Activated effector memory CD4-positive, alpha-beta T cell treated with Interleukin-2 at 50 U/mL for 16 hours (primary cell): ENCODE results near the gene PHLDA3.
"Not testable (repeated sequence)": the region's sequence is repeated elsewhere in the genome, so short reads cannot be mapped to it uniquely, and the experiment has no call there.

Experiments used
- DNase-seq: peaks from one replicate; pipeline ENCODE4 v3.0.0-alpha.2; 2020

Gene PHLDA3

GRCh38 chr1:201503397-201504176, 34.6 kb upstream of the PHLDA3 start:
- no peak for DNase-seq

- no peak for DNase-seq
Measured at GRCh38 chr1:201502511-201502857, 33.5 kb upstream of the PHLDA3 start.

- no peak for DNase-seq
Measured at GRCh38 chr1:201501812-201502510, 33.0 kb upstream of the PHLDA3 start.

- no peak for DNase-seq
Measured at GRCh38 chr1:201501144-201501543, 32.2 kb upstream of the PHLDA3 start.

- DNase-seq, result no peak
Measured at GRCh38 chr1:201500670-201501120, 31.7 kb upstream of the PHLDA3 start.

GRCh38 chr1:201499795-201500669, 31.0 kb upstream of the PHLDA3 start:
- no peak for DNase-seq

GRCh38 chr1:201499191-201499590, 30.2 kb upstream of the PHLDA3 start:
- no peak for DNase-seq

GRCh38 chr1:201498621-201499020, 29.6 kb upstream of the PHLDA3 start:
- DNase-seq, result no peak

GRCh38 chr1:201497935-201498509, 29.0 kb upstream of the PHLDA3 start:
- no peak for DNase-seq

GRCh38 chr1:201496296-201496690, 27.3 kb upstream of the PHLDA3 start:
- DNase-seq, result no peak

- no peak for DNase-seq
Measured at GRCh38 chr1:201495551-201496295, 26.7 kb upstream of the PHLDA3 start.

- no peak for DNase-seq
Measured at GRCh38 chr1:201493757-201494617, 25.0 kb upstream of the PHLDA3 start.

GRCh38 chr1:201493026-201493656, 24.2 kb upstream of the PHLDA3 start:
- DNase-seq, result not testable (repeated sequence)

GRCh38 chr1:201491896-201492511, 23.0 kb upstream of the PHLDA3 start:
- DNase-seq, result no peak

GRCh38 chr1:201490708-201491131, 21.7 kb upstream of the PHLDA3 start:
- DNase-seq, result no peak

GRCh38 chr1:201489643-201490261, 20.8 kb upstream of the PHLDA3 start:
- no peak for DNase-seq

- DNase-seq, result no peak
Measured at GRCh38 chr1:201488830-201489589, 20.0 kb upstream of the PHLDA3 start.

- no peak for DNase-seq
Measured at GRCh38 chr1:201487742-201488141, 18.8 kb upstream of the PHLDA3 start.

GRCh38 chr1:201486187-201486586, 17.2 kb upstream of the PHLDA3 start:
- no peak for DNase-seq
